HK-2 (cell line): ENCODE data around the gene AFG1L.
"Not testable (repeated sequence)": the region's sequence is repeated elsewhere in the genome, so short reads cannot be mapped to it uniquely, and the experiment has no call there.

Experiments used
- DNase-seq: peaks from one replicate; pipeline ENCODE4 v3.0.0-alpha.2; 2018; ENCODE audit not compliant: unreplicated experiment

AFG1L gene

GRCh38 chr6:108350528-108350927 lies 55.7 kb downstream of the AFG1L start:
- no peak for DNase-seq

GRCh38 chr6:108353853-108354252 lies 59.0 kb downstream of the AFG1L start:
- no peak for DNase-seq

DNA sequence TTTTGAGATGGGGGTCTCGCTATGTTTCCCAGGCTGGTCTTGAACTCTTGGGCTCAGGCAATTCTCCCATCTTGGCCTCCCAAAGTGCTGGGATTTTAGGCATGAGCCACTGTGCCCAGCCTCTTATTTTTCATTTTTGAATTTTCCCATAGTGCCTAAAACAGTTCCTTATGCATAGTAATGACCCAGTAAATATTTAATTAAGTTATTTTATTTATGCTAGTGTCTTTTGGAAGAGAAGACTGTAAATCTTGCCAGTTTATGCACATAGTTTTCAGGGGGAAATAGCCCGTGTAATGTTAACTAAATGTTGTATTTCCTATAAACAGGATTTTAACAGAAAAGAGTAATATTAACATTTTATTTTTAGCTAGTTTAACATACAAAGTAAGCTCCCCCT lies 60.3 kb downstream of the AFG1L start:
- no peak for DNase-seq

GRCh38 chr6:108355890-108356289 lies 61.0 kb downstream of the AFG1L start:
- no peak for DNase-seq

DNA sequence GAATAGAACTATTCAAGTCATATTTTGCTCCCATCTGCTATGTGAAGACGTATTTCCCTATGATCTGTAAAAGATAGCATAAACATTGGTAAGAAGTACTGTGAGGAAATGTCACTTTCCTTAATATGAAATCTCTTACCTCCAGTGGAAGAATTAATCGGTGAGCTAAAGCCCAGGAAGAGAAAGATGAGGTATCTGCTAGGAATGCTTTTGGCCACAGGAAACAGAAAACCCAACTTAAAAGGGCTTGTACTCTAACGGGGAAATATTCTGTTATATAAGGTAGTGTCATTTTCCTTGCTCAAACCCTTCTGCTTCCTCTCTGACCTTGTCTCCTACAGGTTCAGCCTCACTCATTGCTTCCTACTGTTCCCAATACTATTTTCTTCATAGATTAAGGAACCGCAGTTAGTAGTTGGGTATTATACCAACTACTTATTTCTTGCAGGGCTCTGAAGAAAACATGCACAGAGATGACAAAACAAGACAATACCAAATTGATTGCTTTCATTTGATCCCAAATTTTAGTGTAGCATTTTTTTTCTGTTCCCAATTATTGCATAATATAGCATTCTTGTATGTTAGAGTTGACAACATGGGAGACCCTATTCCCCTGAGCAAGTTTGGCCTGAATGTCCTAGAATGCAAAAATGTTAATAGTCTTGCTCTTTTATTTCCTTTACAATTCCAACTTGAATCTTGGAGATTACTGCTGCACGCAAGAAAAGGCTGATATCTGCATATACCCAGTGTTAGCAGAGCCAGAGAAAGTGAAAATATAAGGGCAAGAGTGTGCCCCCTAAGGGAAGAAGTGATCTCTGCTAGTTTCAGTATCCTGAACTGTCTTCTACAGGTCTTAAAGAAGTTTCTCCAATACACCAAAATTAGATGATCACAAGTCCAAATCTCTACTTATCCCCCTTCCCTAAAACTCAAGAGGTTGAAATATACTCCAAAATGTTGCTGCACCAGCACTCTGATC lies 65.3 kb downstream of the AFG1L start:
- no peak for DNase-seq

GRCh38 chr6:108360919-108361311 lies 66.1 kb downstream of the AFG1L start:
- DNase-seq: no peak

DNA sequence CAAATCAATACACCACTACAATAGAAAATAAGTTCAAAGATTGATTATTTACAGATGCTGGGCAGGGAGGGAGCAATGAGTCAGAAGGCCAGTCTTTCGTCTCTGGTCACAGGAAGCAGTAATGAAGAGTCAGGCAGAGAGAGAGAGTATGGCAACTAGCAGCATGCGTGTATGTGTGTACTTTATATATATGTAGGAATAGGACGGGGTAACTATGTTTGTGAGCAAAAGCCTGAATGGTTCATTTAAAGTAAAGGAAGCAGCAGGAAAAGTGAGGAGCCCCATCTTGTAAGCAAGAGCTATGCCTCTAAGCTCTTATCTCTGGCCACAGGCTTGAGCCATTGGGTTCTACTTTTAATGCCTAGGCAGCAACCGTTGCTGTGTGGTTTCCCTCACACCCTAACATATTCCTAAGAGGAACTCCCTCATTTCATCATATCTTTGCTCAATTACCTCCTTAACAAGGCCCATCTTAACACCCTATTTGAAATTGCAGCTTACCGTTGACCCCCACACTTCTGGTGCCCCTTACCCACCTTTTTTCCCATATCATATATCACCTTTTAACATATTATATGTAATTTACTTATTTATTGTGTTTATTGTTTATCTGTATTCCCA lies 66.6 kb downstream of the AFG1L start:
- no peak for DNase-seq

DNA sequence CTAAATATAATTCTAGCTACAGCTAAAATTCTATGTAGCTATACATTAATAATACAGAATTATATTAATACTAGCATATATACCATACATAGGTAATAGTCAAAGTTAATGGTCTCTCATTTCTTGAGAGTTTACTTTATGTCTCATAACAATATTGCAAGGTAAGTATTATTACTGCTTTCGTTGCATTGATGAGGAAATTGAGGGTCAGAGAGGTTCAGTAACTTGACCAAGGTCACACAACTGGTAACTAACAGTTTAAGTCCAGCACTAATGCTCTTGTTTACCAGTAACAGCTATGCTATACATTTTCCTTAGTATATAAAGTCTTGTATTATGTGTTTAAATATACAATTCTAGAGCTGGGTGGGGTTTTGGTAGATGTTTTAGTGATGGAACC lies 67.6 kb downstream of the AFG1L start:
- no peak for DNase-seq

GRCh38 chr6:108363113-108363512 lies 68.3 kb downstream of the AFG1L start:
- no peak for DNase-seq

DNA sequence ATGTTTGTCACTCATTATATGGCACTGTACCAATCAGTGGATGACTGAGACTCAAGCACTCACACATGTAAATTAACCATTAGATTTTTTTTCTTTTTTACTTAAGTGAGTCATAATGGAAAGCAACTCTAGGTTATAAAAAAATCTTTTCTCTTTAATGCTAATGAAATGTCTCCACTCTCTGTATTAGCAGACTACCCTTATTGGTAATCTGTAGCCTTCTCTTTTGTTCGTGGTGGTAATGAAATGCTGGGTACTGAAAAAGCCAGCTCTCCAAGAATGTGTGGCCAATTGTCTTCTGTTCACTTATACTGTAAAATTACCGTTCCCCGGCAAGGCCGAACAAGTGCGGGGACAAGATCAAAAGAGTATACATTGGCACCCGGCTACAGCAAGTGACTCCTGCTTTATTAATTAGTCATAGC lies 69.0 kb downstream of the AFG1L start:
- no peak for DNase-seq

DNA sequence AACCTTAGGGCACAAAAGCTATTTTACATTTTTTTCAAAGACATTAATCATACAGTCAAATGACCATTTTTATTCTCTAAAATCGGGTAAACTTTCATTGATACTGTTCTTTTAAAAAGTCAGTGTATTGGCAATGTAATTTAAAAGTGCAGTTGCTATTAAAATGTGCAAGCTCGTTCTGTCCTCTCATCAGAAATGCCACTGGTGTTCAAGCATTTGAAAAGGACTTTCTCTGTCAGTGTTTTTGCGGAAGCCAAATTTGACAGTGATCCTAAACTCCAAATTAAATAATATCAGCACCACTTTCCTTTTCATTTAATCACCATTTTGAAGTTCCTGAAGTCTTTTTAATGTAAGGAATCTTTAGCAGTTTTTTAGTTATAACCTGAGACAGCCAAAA lies 69.6 kb downstream of the AFG1L start:
- DNase-seq: no peak

GRCh38 chr6:108365478-108365877 lies 70.6 kb downstream of the AFG1L start:
- no peak for DNase-seq

- DNase-seq: no peak
Observed at GRCh38 chr6:108366236-108366635, 71.4 kb downstream of the AFG1L start.

- no peak for DNase-seq
Observed at GRCh38 chr6:108368431-108369030, 73.7 kb downstream of the AFG1L start.

GRCh38 chr6:108380876-108381275 lies 86.0 kb downstream of the AFG1L start:
- no peak for DNase-seq

GRCh38 chr6:108383981-108384380 lies 89.1 kb downstream of the AFG1L start:
- DNase-seq: no peak

- not testable (repeated sequence) for DNase-seq
Observed at GRCh38 chr6:108389190-108389589, 94.3 kb downstream of the AFG1L start.

DNA sequence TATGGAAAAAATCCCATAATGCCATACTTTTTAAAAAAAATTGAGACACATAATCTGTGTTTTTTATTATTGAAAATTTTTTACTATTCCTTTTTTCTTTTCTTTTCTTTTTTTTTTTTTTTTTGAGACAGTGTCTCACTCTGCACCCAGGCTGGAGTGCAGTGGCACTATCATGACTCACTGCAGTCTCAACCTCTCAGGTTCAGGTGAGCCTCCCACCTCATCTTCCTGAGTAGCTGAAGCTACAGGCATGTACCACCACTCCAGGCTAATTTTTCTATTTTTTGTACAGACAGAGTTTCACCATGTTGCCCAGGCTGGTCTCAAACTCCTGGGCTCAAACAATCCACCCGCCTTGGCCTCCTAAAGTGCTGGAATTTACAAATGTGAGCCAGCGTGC lies 100.4 kb downstream of the AFG1L start:
- no peak for DNase-seq

DNA sequence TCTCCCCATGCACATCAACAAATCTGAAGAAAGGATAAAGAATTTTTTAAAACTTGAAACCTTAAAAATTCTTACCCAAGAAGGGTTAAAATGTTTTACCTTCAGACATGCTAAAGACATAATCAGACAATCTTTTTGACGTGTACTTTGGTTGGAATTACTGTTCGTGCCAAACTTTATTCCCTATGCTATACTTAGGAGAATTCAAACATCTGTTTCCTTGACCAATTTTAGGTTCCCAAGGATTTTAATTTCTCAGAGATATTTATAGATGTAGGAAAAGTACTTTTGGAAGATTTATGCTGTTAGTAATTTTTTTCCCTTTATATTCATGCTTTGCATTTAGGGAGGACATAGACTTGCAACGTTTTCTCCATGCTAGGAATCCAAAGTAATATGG lies 108.4 kb downstream of the AFG1L start:
- no peak for DNase-seq

DNA sequence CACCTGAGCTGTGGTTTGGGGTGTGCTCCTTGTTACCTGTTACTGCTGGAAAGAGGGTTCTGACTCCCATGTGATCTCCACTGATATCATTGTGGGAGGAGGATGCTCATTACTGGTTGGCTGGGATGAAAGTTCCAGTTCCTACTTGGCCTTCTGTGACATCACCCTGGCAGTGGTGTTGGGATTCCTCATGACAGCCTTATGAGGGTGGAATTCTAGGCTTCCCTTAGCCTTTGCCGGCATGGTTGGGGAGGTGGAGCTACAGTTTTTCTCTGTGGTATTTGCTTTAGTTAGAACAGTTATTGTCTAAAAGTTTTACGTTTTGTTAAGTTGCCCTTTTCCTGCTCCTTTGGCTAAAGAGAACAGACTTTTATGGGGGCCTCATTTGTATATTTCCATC lies 112.1 kb downstream of the AFG1L start:
- DNase-seq: no peak

DNA sequence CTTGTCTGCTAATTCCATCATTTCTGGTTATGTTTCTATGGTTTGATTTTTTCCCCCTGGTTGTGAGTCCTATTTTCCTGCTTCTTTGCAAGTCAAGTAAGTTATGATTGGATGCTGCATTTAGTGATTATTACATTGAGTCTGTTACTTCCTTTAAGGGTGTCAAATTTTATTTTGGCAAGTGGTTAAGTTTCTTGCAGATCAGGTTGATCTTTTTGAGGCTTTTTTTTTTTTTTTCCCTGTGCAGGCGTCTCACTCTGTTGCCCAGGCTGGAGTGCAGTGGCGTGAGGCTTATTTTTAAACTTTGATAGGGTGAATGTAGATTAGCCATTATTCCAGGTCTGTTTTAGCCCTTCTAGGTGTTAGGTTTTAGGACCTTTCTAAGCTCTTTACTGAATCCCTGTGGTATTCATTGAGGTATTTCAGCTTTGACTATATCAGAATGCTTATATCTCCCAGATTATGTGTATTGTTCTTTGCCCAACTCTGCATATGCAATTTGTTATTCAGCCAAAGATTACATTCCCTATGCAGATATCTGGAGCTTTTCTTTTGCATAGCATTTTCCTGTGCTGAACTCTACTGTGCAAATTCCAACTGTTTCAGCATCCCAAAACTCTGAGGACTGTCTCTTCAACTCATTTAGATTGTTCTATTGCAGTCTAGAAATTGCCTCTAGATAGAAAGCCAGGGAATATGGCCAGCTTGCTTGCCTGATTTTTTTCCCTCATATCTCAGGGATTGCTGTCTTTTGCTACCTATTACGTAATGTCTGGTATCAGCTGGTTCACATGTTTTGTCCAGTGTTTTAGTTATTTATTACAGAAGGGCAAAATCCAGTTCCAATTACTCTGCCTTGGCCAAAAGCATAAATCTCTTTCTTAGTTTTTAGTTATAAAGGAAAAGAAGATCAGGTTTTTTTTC lies 113.3 kb downstream of the AFG1L start:
- no peak for DNase-seq

GRCh38 chr6:108408861-108409260 lies 114.0 kb downstream of the AFG1L start:
- no peak for DNase-seq
